Measurements from ENCODE around the gene NRXN3. TPM values are rescaled to one million over a fixed set of nuclear protein-coding genes. Genes with fewer than 3 reads are reported as not detected.

Gene NRXN3
- total and polyA plus RNA-seq, 2 experiments from 2014 or later: 1.0 to 1.8 TPM

DNA sequence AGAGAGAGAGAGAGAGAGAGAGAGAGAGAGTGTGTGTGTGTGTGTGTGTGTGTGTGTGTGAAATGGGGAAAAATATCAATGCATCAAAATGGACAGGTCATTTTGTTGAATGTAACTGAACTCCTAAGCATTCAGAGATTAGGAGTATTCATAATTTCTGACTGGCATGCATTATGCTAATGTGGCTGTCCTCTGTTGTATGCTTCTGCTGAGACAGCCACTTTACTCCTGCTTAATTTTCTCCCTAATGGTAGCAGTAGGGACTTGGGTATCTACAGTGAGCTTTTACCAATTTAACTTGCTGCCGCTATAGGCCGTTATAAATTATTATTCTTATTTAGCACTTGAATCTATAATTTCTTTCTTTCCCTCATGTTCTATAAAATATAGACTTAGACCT is 924.8 kb downstream of the NRXN3 start:
- Histone ChIP-seq H3F3A (replicated peaks; ENCODE audit: low read depth) (no peaks in the 10 kb centered on the region), H2AFZ (no peak overlapping the region), H3K27me3 (ENCODE audit: insufficient read depth) (no peaks in the 10 kb centered on the region), H3K4me2 (no peak overlapping the region), H3K4me1 (ENCODE audit: insufficient read depth) (no peaks in the 10 kb centered on the region), H3K79me2 (replicated peaks; ENCODE audit: insufficient read depth) (no peaks in the 10 kb centered on the region), H3K36me3 (ENCODE audit: insufficient read depth) (no peaks in the 10 kb centered on the region), H3K4me3 (no peak overlapping the region), H3K27ac (ENCODE audit: low read depth) (no peak overlapping the region), H3K9me2 (ENCODE audit: insufficient read depth) (no peaks in the 10 kb centered on the region), H4K20me1 (replicated peaks; ENCODE audit: insufficient read depth) (no peaks in the 10 kb centered on the region)
- Mint-ChIP-seq H3K36me3 (ENCODE audit: low read depth) (no peaks in the 10 kb centered on the region), H3K27me3 (ENCODE audit: insufficient read depth, low read depth, poor library complexity) (peaks cover 2% of the 10 kb centered on the region), H3K27ac (no peak overlapping the region), H3K4me3 (no peak overlapping the region), H3K9me3 (no peaks in the 10 kb centered on the region), H3K4me1 (peaks cover 27% of the 10 kb centered on the region)
- TF ChIP-seq JUNB (IDR thresholded peaks at IDR 0.05; ENCODE audit: unreplicated experiment): no peak
- no peak for TF ChIP-seq NANOG (IDR thresholded peaks at IDR 0.05; ENCODE audit: borderline replicate concordance)
- no peak for TF ChIP-seq ZNF331 (CRISPR knock-in tag; IDR thresholded peaks at IDR 0.05; ENCODE audit: low read depth)
- TF ChIP-seq, protein P1, sequence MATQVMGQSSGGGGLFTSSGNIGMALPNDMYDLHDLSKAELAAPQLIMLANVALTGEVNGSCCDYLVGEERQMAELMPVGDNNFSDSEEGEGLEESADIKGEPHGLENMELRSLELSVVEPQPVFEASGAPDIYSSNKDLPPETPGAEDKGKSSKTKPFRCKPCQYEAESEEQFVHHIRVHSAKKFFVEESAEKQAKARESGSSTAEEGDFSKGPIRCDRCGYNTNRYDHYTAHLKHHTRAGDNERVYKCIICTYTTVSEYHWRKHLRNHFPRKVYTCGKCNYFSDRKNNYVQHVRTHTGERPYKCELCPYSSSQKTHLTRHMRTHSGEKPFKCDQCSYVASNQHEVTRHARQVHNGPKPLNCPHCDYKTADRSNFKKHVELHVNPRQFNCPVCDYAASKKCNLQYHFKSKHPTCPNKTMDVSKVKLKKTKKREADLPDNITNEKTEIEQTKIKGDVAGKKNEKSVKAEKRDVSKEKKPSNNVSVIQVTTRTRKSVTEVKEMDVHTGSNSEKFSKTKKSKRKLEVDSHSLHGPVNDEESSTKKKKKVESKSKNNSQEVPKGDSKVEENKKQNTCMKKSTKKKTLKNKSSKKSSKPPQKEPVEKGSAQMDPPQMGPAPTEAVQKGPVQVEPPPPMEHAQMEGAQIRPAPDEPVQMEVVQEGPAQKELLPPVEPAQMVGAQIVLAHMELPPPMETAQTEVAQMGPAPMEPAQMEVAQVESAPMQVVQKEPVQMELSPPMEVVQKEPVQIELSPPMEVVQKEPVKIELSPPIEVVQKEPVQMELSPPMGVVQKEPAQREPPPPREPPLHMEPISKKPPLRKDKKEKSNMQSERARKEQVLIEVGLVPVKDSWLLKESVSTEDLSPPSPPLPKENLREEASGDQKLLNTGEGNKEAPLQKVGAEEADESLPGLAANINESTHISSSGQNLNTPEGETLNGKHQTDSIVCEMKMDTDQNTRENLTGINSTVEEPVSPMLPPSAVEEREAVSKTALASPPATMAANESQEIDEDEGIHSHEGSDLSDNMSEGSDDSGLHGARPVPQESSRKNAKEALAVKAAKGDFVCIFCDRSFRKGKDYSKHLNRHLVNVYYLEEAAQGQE (IDR thresholded peaks at IDR 0.05; ENCODE audit: unreplicated experiment): no peak
- TF ChIP-seq, protein P2, sequence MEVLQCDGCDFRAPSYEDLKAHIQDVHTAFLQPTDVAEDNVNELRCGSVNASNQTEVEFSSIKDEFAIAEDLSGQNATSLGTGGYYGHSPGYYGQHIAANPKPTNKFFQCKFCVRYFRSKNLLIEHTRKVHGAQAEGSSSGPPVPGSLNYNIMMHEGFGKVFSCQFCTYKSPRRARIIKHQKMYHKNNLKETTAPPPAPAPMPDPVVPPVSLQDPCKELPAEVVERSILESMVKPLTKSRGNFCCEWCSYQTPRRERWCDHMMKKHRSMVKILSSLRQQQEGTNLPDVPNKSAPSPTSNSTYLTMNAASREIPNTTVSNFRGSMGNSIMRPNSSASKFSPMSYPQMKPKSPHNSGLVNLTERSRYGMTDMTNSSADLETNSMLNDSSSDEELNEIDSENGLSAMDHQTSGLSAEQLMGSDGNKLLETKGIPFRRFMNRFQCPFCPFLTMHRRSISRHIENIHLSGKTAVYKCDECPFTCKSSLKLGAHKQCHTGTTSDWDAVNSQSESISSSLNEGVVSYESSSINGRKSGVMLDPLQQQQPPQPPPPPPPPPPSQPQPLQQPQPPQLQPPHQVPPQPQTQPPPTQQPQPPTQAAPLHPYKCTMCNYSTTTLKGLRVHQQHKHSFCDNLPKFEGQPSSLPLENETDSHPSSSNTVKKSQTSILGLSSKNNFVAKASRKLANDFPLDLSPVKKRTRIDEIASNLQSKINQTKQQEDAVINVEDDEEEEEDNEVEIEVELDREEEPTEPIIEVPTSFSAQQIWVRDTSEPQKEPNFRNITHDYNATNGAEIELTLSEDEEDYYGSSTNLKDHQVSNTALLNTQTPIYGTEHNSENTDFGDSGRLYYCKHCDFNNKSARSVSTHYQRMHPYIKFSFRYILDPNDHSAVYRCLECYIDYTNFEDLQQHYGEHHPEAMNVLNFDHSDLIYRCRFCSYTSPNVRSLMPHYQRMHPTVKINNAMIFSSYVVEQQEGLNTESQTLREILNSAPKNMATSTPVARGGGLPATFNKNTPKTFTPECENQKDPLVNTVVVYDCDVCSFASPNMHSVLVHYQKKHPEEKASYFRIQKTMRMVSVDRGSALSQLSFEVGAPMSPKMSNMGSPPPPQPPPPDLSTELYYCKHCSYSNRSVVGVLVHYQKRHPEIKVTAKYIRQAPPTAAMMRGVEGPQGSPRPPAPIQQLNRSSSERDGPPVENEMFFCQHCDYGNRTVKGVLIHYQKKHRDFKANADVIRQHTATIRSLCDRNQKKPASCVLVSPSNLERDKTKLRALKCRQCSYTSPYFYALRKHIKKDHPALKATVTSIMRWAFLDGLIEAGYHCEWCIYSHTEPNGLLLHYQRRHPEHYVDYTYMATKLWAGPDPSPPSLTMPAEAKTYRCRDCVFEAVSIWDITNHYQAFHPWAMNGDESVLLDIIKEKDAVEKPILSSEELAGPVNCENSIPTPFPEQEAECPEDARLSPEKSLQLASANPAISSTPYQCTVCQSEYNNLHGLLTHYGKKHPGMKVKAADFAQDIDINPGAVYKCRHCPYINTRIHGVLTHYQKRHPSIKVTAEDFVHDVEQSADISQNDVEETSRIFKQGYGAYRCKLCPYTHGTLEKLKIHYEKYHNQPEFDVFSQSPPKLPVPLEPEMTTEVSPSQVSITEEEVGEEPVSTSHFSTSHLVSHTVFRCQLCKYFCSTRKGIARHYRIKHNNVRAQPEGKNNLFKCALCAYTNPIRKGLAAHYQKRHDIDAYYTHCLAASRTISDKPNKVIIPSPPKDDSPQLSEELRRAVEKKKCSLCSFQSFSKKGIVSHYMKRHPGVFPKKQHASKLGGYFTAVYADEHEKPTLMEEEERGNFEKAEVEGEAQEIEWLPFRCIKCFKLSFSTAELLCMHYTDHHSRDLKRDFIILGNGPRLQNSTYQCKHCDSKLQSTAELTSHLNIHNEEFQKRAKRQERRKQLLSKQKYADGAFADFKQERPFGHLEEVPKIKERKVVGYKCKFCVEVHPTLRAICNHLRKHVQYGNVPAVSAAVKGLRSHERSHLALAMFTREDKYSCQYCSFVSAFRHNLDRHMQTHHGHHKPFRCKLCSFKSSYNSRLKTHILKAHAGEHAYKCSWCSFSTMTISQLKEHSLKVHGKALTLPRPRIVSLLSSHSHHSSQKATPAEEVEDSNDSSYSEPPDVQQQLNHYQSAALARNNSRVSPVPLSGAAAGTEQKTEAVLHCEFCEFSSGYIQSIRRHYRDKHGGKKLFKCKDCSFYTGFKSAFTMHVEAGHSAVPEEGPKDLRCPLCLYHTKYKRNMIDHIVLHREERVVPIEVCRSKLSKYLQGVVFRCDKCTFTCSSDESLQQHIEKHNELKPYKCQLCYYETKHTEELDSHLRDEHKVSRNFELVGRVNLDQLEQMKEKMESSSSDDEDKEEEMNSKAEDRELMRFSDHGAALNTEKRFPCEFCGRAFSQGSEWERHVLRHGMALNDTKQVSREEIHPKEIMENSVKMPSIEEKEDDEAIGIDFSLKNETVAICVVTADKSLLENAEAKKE (CRISPR knock-in tag; IDR thresholded peaks at IDR 0.05): no peak
- ATAC-seq (no peak), DNase-seq (ENCODE audit: low spot score) (no peak)

All from GM23338 (cell line).